GM18868 (cell line): ENCODE results near the gene NDUFS4.
A peak's percentile ranks its signal among the peaks of the same experiment; 100 is the strongest.
"Not testable (repeated sequence)": the region's sequence is repeated elsewhere in the genome, so short reads cannot be mapped to it uniquely, and the experiment has no call there.

ENCODE experiments used
- ATAC-seq: cut with Tn5 transposase; IDR thresholded peaks from one replicate; pipeline ENCODE4 v1.9.1; 2021; ENCODE audit warnings: mild to moderate bottlenecking, moderate library complexity; ENCODE audit not compliant: unreplicated experiment

NDUFS4 gene

GRCh38 chr5:53571403-53571802 is 11.0 kb downstream of the NDUFS4 start:
- no peak for ATAC-seq

GRCh38 chr5:53575101-53575500 is 14.7 kb downstream of the NDUFS4 start:
- ATAC-seq = no peak

- ATAC-seq = no peak
These were observed 15.4 kb downstream of the NDUFS4 start for GRCh38 chr5:53575831-53576230.

- no peak for ATAC-seq
These were observed 16.2 kb downstream of the NDUFS4 start for GRCh38 chr5:53576674-53577073.

- ATAC-seq = no peak
These were observed 18.4 kb downstream of the NDUFS4 start for GRCh38 chr5:53578854-53579253.

GRCh38 chr5:53580547-53580946 is 20.1 kb downstream of the NDUFS4 start:
- ATAC-seq = no peak

GRCh38 chr5:53582225-53582624 is 21.8 kb downstream of the NDUFS4 start:
- ATAC-seq = no peak

GRCh38 chr5:53590759-53591158 is 30.3 kb downstream of the NDUFS4 start:
- peak; percentile 61 for ATAC-seq

- no peak for ATAC-seq
These were observed 34.0 kb downstream of the NDUFS4 start for GRCh38 chr5:53594419-53594818.

GRCh38 chr5:53597894-53598293 is 37.5 kb downstream of the NDUFS4 start:
- no peak for ATAC-seq

GRCh38 chr5:53601570-53601969 is 41.1 kb downstream of the NDUFS4 start:
- no peak for ATAC-seq

GRCh38 chr5:53603009-53603687 is 42.7 kb downstream of the NDUFS4 start:
- ATAC-seq = no peak

- no peak for ATAC-seq
These were observed 43.9 kb downstream of the NDUFS4 start for GRCh38 chr5:53604309-53604708.

- no peak for ATAC-seq
These were observed 47.4 kb downstream of the NDUFS4 start for GRCh38 chr5:53607886-53608285.

- ATAC-seq = not testable (repeated sequence)
These were observed 48.5 kb downstream of the NDUFS4 start for GRCh38 chr5:53608897-53609296.

GRCh38 chr5:53613061-53613460 is 52.6 kb downstream of the NDUFS4 start:
- no peak for ATAC-seq

GRCh38 chr5:53613536-53613935 is 53.1 kb downstream of the NDUFS4 start:
- no peak for ATAC-seq

- ATAC-seq = no peak
These were observed 54.0 kb downstream of the NDUFS4 start for GRCh38 chr5:53614376-53614885.

GRCh38 chr5:53616939-53617549 is 56.6 kb downstream of the NDUFS4 start:
- no peak for ATAC-seq

- ATAC-seq = no peak
These were observed 70.8 kb downstream of the NDUFS4 start for GRCh38 chr5:53631251-53631650.

GRCh38 chr5:53642061-53642460 is 81.6 kb downstream of the NDUFS4 start:
- ATAC-seq = no peak

GRCh38 chr5:53643445-53643844 is 83.0 kb downstream of the NDUFS4 start:
- ATAC-seq = no peak

GRCh38 chr5:53645078-53645477 is 84.6 kb downstream of the NDUFS4 start:
- no peak for ATAC-seq
